GM12801 (cell line): ENCODE data around the gene TEX53.

Experiments
- CTCF ChIP-seq: IDR thresholded peaks from one replicate; pipeline ENCODE4 v1.5.1; 2011; ENCODE audit warnings: control low read depth; ENCODE audit not compliant: insufficient read length; ENCODE audit errors: extremely low read depth

TEX53 gene

GRCh38 chr9:114678795-114679194, 21.2 kb upstream of the TEX53 start:
- no peak for TF ChIP-seq CTCF

GRCh38 chr9:114678130-114678529, 20.5 kb upstream of the TEX53 start:
- TF ChIP-seq CTCF = no peak

GRCh38 chr9:114677418-114677817, 19.8 kb upstream of the TEX53 start:
- TF ChIP-seq CTCF = no peak

GRCh38 chr9:114676901-114677300, 19.3 kb upstream of the TEX53 start:
- TF ChIP-seq CTCF = no peak

GRCh38 chr9:114674798-114675540, 17.4 kb upstream of the TEX53 start:
- TF ChIP-seq CTCF = no peak

- no peak for TF ChIP-seq CTCF
These were observed 16.6 kb upstream of the TEX53 start for GRCh38 chr9:114674076-114674797.

- TF ChIP-seq CTCF = no peak
These were observed 14.0 kb upstream of the TEX53 start for GRCh38 chr9:114671605-114672004.
